Measurements from ENCODE around the gene PACS1. TPM values are rescaled to one million over a fixed set of nuclear protein-coding genes. Genes with fewer than 3 reads are reported as not detected.
"Not testable (repeated sequence)": the region's sequence is repeated elsewhere in the genome, so short reads cannot be mapped to it uniquely, and the experiment has no call there.

PACS1 gene
- total RNA-seq, 1 experiment from 2014 or later, result 41.1 TPM

- intact Hi-C loops (cut with micrococcal nuclease); H3K9ac ChIP-seq (ENCODE audit: low read length); H3K4me2 ChIP-seq (ENCODE audit: low read length); H3K9me3 ChIP-seq (ENCODE audit: control insufficient read depth in 1 of 2, insufficient read depth in 1 of 2, low read depth in 1 of 2, low read length in 2 of 2); H2AFZ ChIP-seq (ENCODE audit: low read depth, low read length, poor library complexity, severe bottlenecking); DNase-seq (ENCODE audit: low read depth, low spot score); H4K20me1 ChIP-seq (ENCODE audit: insufficient read depth); H3K4me3 ChIP-seq (replicated peaks in 1 of 2; ENCODE audit: low read depth in 1 of 2, low read length in 2 of 2); POLR2A ChIA-PET; H3K36me3 ChIP-seq (ENCODE audit: control insufficient read depth in 1 of 2, insufficient read depth in 2 of 2, low read length in 2 of 2); H3K27me3 ChIP-seq (ENCODE audit: insufficient read depth, low read length); RAD21 ChIA-PET (ENCODE audit: low non-redundant PET in 1 of 2, low total read pairs in 2 of 2, uncharacterized antibody in 2 of 2, unreplicated experiment in 2 of 2); H3K9me2 ChIP-seq (ENCODE audit: insufficient read depth); BruUV-seq (replicated peaks); ATAC-seq; H3K27ac ChIP-seq (ENCODE audit: low read depth, low read length): not testable (repeated sequence)
- CTCF ChIA-PET, result interaction anchor here (1.4 kb wide), 1 partner anchor 11 kb away, joined by 3 read pairs; no protein-coding TSS in a partner anchor
- Histone ChIP-seq H3K79me2 (ENCODE audit: insufficient read depth, low read length) (peaks cover 38% of the 10 kb centered on the region), H3K4me1 (ENCODE audit: control insufficient read depth in 1 of 2, insufficient read depth in 2 of 2, low read length in 2 of 2) (peaks cover 43 to 63% of the 10 kb centered on the region in 2 experiments)
Observed at GRCh38 chr11:66078949-66079348, 8.9 kb downstream of the PACS1 start.

DNA sequence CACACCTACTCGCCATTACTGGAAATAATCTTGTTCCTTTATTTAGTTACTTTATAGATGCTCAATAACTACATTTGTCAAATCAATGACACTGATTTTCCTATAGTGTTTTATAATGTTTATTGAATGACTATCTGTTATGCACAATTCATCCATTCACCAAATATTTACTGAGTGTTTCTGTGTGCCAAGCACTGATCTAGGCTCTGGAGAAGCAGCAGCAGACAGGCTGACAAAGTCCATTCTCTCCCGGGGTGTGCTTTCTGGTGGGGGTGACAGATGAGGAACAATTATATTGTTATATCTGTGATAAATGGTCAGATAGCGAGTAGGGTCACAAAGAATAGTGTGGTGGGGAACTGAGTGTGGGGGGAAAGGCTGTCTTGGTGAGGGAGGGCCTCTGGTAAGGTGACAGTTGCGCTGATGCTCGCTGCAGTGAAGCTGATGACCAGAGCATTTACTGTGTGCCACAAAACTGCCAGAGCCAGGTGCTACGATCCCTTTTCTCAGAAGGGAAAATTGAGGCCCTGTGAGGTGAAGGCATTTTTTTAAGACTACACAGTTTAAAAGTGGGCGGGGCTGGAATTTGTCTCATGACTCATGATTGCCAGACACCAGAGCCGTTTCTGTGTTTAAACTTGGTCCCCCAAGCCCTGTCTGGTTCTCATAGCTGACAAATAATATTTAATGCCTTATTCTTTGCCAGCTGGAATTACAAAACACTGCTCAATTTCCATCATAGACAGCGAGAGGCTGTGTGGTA, 10.2 kb downstream of the PACS1 start:
- CTCF ChIA-PET, result interaction anchor here (1.5 to 2.0 kb wide), 2 partner anchors 9 to 12 kb away, joined by 4 to 11 read pairs; no protein-coding TSS in a partner anchor
- H2AFZ ChIP-seq (ENCODE audit: low read depth, low read length, poor library complexity, severe bottlenecking), result no peak overlapping the region
- RAD21 ChIA-PET (ENCODE audit: low non-redundant PET in 1 of 2, low total read pairs in 2 of 2, uncharacterized antibody in 2 of 2, unreplicated experiment in 2 of 2), result no interaction called here
- no peak overlapping the region for H3K4me3 ChIP-seq (replicated peaks in 1 of 2; ENCODE audit: low read depth in 1 of 2, low read length in 2 of 2)
- intact Hi-C loops (cut with micrococcal nuclease), result no loop called here
- H3K27me3 ChIP-seq (ENCODE audit: insufficient read depth, low read length), result no peaks in the 10 kb centered on the region
- H3K9ac ChIP-seq (ENCODE audit: low read length), result peak overlapping the region; percentile 37
- BruUV-seq (replicated peaks), result no TSS peak
- H4K20me1 ChIP-seq (ENCODE audit: insufficient read depth), result no peaks in the 10 kb centered on the region
- ATAC-seq (peak; percentile 77), DNase-seq (ENCODE audit: low read depth, low spot score) (peak; percentile 24)
- peak overlapping the region; percentile 55 for H3K4me2 ChIP-seq (ENCODE audit: low read length)
- POLR2A ChIA-PET, result no interaction called here
- no peaks in the 10 kb centered on the region for H3K36me3 ChIP-seq (ENCODE audit: control insufficient read depth in 1 of 2, insufficient read depth in 2 of 2, low read length in 2 of 2)
- peaks cover 41% of the 10 kb centered on the region for H3K79me2 ChIP-seq (ENCODE audit: insufficient read depth, low read length)
- H3K9me3 ChIP-seq (ENCODE audit: control insufficient read depth in 1 of 2, insufficient read depth in 1 of 2, low read depth in 1 of 2, low read length in 2 of 2), result no peaks in the 10 kb centered on the region
- peaks cover 46 to 63% of the 10 kb centered on the region in 2 experiments for H3K4me1 ChIP-seq (ENCODE audit: control insufficient read depth in 1 of 2, insufficient read depth in 2 of 2, low read length in 2 of 2)
- no peaks in the 10 kb centered on the region for H3K9me2 ChIP-seq (ENCODE audit: insufficient read depth)
- 0 out of 2 replicates have a peak overlapping the region, but pooled peaks have one; percentile 6 for H3K27ac ChIP-seq (ENCODE audit: low read depth, low read length)
- TF ChIP-seq FOSL1 (IDR thresholded peaks at IDR 0.05; ENCODE audit: low read depth), result peak; percentile 45; the same call in 1 of the 2 replicates
- TF ChIP-seq, protein P1, sequence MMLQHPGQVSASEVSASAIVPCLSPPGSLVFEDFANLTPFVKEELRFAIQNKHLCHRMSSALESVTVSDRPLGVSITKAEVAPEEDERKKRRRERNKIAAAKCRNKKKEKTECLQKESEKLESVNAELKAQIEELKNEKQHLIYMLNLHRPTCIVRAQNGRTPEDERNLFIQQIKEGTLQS (IDR thresholded peaks at IDR 0.05), result no peak
- TF ChIP-seq MAX (IDR thresholded peaks at IDR 0.05), result no peak

Data from HCT116 (cell line).